HUES6 (cell line): ENCODE data around the gene TAF11L9.
"Not testable (repeated sequence)": the region's sequence is repeated elsewhere in the genome, so short reads cannot be mapped to it uniquely, and the experiment has no call there.

Experiments used
- H3K27ac ChIP-seq: 2 replicates; pipeline ENCODE4 v1.7.0; 2013; ENCODE audit warnings: low read depth, mild to moderate bottlenecking, low read length, inconsistent platforms
- H3K27me3 ChIP-seq: 2 replicates; pipeline ENCODE4 v1.6.1; 2013; ENCODE audit warnings: low read length; ENCODE audit not compliant: control insufficient read depth, insufficient read depth
- H3K36me3 ChIP-seq: 2 replicates; pipeline ENCODE4 v1.6.1; 2013; ENCODE audit warnings: low read length; ENCODE audit not compliant: control insufficient read depth, insufficient read depth
- H3K4me1 ChIP-seq: 2 replicates; pipeline ENCODE4 v1.6.1; 2013; ENCODE audit warnings: low read length; ENCODE audit not compliant: control insufficient read depth, insufficient read depth
- H3K4me3 ChIP-seq: 2 replicates; pipeline ENCODE4 v1.5.1; 2013; ENCODE audit warnings: low read depth, low read length
- H3K9ac ChIP-seq: one replicate; pipeline ENCODE4 v1.6.1; 2013; ENCODE audit warnings: mild to moderate bottlenecking, low read length
- H3K9me3 ChIP-seq: 2 replicates; pipeline ENCODE4 v1.6.1; 2013; ENCODE audit warnings: low read depth, low read length; ENCODE audit not compliant: control insufficient read depth, insufficient read depth

Gene TAF11L9

GRCh38 chr5:17597728-17598127, 3.5 kb upstream of the TAF11L9 start, which contains the start of gene TAF11L10:
Gene TAF11L10 (minus strand): TSS chr5:17597828.
- H3K9ac ChIP-seq, result not testable (repeated sequence)

DNA sequence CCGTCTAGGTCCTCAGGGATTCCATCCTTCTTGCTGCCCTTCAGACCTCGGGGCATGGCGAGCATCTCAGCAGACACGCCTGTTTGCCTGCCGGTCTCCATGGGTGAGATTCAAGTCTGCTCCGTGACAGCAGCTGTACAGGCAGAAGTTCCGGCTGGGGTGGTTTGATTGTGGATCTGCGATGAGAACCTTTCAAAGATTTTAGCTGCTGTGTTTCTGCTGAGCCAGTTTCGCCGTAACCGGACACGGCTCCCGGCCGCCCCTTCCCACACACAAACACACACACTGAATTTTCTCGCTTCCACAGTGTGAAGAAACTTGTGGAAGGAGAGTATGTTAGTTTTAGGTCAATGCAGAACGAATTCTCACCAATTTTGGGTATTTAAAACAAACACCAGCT, 3.3 kb downstream of the TAF11L9 start, which contains the start of gene TAF11L8:
TSS of gene TAF11L8 (minus strand) at position 101 of the 400 bp plus-strand sequence.
- H3K4me3 ChIP-seq, H3K9me3 ChIP-seq, H3K9ac ChIP-seq, H3K4me1 ChIP-seq, H3K36me3 ChIP-seq, H3K27me3 ChIP-seq, H3K27ac ChIP-seq: not testable (repeated sequence)

More at GRCh38 chr5:17597728-17598127, 3.5 kb upstream of the TAF11L9 start, which contains the start of gene TAF11L10:
- not testable (repeated sequence) for H3K27ac ChIP-seq, H3K27me3 ChIP-seq, H3K36me3 ChIP-seq, H3K4me1 ChIP-seq, H3K4me3 ChIP-seq, H3K9me3 ChIP-seq

- H3K27ac ChIP-seq, H3K9me3 ChIP-seq, H3K36me3 ChIP-seq, H3K27me3 ChIP-seq, H3K4me3 ChIP-seq, H3K9ac ChIP-seq, H3K4me1 ChIP-seq: not testable (repeated sequence)
Measured at GRCh38 chr5:17585658-17586057, 8.5 kb downstream of the TAF11L9 start, which contains the start of gene TAF11L7. Gene TAF11L7 (minus strand): TSS chr5:17585758.
